Keratinocyte (primary cell): ENCODE data around the gene CDKN2B.

ENCODE experiments used
- CTCF ChIP-seq, 3 experiments: IDR thresholded peaks in 1 of 3; conservative IDR thresholded peaks in 1 of 3; optimal IDR thresholded peaks in 1 of 3; 2 replicates in 2 of 3; 3 replicates in 1 of 3; pipeline versions ENCODE3 to v1.5.1; 2011; ENCODE audit warnings: low read length in 3 of 3, mild to moderate bottlenecking in 3 of 3, moderate library complexity in 2 of 3, control low read depth in 1 of 3, inconsistent platforms in 1 of 3; ENCODE audit not compliant: insufficient read depth in 2 of 3; ENCODE audit errors: extremely low read depth in 1 of 3
- EZH2 ChIP-seq: IDR thresholded peaks from one replicate; pipeline ENCODE4 v1.6.1; 2012; ENCODE audit warnings: inconsistent platforms, mild to moderate bottlenecking, low read length, moderate library complexity

- TF ChIP-seq EZH2 (no peak), CTCF (optimal IDR thresholded peaks at IDR 0.05 in 1 of 3, IDR thresholded peaks at IDR 0.05 in 1 of 3, conservative IDR thresholded peaks at IDR 0.05 in 1 of 3; ENCODE audit: extremely low read depth in 1 of 3, insufficient read depth in 2 of 3, low read length in 3 of 3) (no peak)
These were observed 34.2 kb downstream of the CDKN2B start for GRCh38 chr9:21974722-21975409.
